Heart left ventricle (tissue), 16 donors: ENCODE results near the gene NFS1. TPM values are rescaled to one million over a fixed set of nuclear protein-coding genes. Genes with fewer than 3 reads are reported as not detected.
"Not testable (repeated sequence)": the region's sequence is repeated elsewhere in the genome, so short reads cannot be mapped to it uniquely, and the experiment has no call there.

Experiments
- ATAC-seq, 4 donors: fragments of 200-7000 bp; cut with Tn5 transposase; one replicate each; pipeline ENCODE4 v1.9.1; 2020 to 2022; ENCODE audit warnings: moderate library complexity in 4 of 4, mild to moderate bottlenecking in 3 of 4, moderate number of reproducible peaks in 1 of 4
- DNase-seq, 5 donors: peaks; one replicate each; pipeline ENCODE4 v3.0.0-alpha.2; 2020
- H3K27ac ChIP-seq, 12 donors: fragments of 200-600 bp; sonication (generic) in 4 of 12; one replicate each; pipeline versions ENCODE4 v1.5.0 to v1.8.0; 2016 to 2022; ENCODE audit warnings: mild to moderate bottlenecking in 2 of 12
- H3K27me3 ChIP-seq, 9 donors: fragments of 200-600 bp; sonication (generic) in 2 of 9; one replicate each; pipeline versions ENCODE4 v1.5.1 to v1.8.0; 2016 to 2022; ENCODE audit warnings: mild to moderate bottlenecking in 3 of 9
- H3K36me3 ChIP-seq, 9 donors: fragments of 200-600 bp; sonication (generic) in 2 of 9; one replicate each; pipeline versions ENCODE4 v1.5.0 to v1.8.0; 2018 to 2022; ENCODE audit warnings: mild to moderate bottlenecking in 2 of 9
- H3K4me1 ChIP-seq, 12 donors: fragments of 200-600 bp; sonication (generic) in 4 of 12; one replicate each; pipeline versions ENCODE4 v1.5.0 to v1.8.0; 2016 to 2022; ENCODE audit warnings: mild to moderate bottlenecking in 3 of 12
- H3K4me3 ChIP-seq, 12 donors: fragments of 200-600 bp; sonication (generic) in 4 of 12; one replicate each; pipeline versions ENCODE4 v1.5.0 to v1.8.0; 2017 to 2022; ENCODE audit warnings: mild to moderate bottlenecking in 9 of 12, moderate library complexity in 4 of 12
- H3K9me3 ChIP-seq, 12 donors: fragments of 200-600 bp; sonication (generic) in 4 of 12; one replicate each; pipeline versions ENCODE4 v1.5.0 to v1.8.0; 2016 to 2022; ENCODE audit warnings: mild to moderate bottlenecking in 1 of 12
- CTCF ChIP-seq, 12 donors: fragments of 200-600 bp; sonication (generic) in 4 of 12; IDR thresholded peaks; one replicate each; pipeline versions ENCODE4 v1.5.0 to v1.8.0; 2018 to 2022; ENCODE audit warnings: antibody characterized with exemption in 12 of 12, mild to moderate bottlenecking in 5 of 12
- POLR2A ChIP-seq, 2 donors: fragments of 450-650 bp; IDR thresholded peaks; one replicate each; pipeline ENCODE4 v1.6.1; 2017; ENCODE audit warnings: antibody characterized with exemption in 2 of 2, mild to moderate bottlenecking in 2 of 2, moderate library complexity in 2 of 2
- WGBS, 4 donors: extraction: QIAGEN DNeasy Blood & Tissue Kit in 2 of 4; methylation state at CpG; one replicate each; pipeline versions ENCODE4 v1.1.5 to v1.1.7; 2013 to 2018; 5-methylcytosine and 5-hydroxymethylcytosine counted together
- intact Hi-C, 10 donors: fragments of 100-400 bp; cut with DNase I; formaldehyde crosslinking; loops; one replicate each; pipeline versions ENCODE4 v1.11.1 to v1.14.2; 2022
- long read RNA-seq, 3 donors: library from polyadenylated mRNA; unstranded; transcript quantifications; one replicate each; pipeline ENCODE4 v2.0.0, GENCODE V29; 2020 to 2021
- polyA plus RNA-seq, 2 donors: library from polyadenylated mRNA; stranded (reverse); fragments of 200-250 nt; gene quantifications; one replicate each; pipeline ENCODE4 v1.2.3, GENCODE V29; 2013
- total RNA-seq, 9 donors: library from RNA; depleted of rRNA in 2 of 9; stranded (reverse); fragments of >200 nt in 2 of 9; fragmentation: NEBNext Ultra II Directional in 3 of 9; extraction: Animal tissue kit (Norgen Biotek cat#: 25700) in 3 of 9; gene quantifications; one replicate each; pipeline versions ENCODE4 v1.1.0 to v1.2.4, GENCODE V29; 2016 to 2023
- donor health status: ischemic (EF 13 %, LVEDD 7.1; RV severe dilation, severe dysfunction).
- donor health status: healthy with polysubstance abuse.
- donor health status: DM: no; HTN: yes; CAD: no.
- donor health status: DM: no; HTN: no; CAD: no.
- donor health status: ischemic (EF 25% LVEDD 6.9; RV normal size, moderate dysfunction).
- donor health status: ischemic (EF 25% LVEDD 5.7; RV mildly dilated, moderate dysfunction).
- donor health status: healthy.
- donor health status: DM: yes; HTN: yes; CAD: no.
- donor health status: ischemic (EF 35%, LVEDD 5.7; RV mildly dilated, moderate dysfunction).
- donor health status: nonischemic (EF 11% LVEDD 7.7; RV severe dilation, severe dysfunction).
- donor health status: DM: yes; HTN: yes; CAD: no.
- donor health status: PGD.
- donor health status: ischemic (EF 29% LVEDD 5.4; RV normal size, mild dysfunction).
- donor health status: nonischemic (EF 23%, LVEDD 6.1; RV moderate dilation, normal function).

The NFS1 gene
- total RNA-seq (10 to 100 TPM; 38.1 to 67.5 (median 58.3) TPM), polyA plus RNA-seq (10 to 100 TPM; 27.4 to 59.9 TPM)
- long read RNA-seq, donor 1, transcript NFS1-203 (13 exons, 3,012 nt), result major isoform, 56 of 104 reads
- long read RNA-seq, donor 1, partial matches to known transcripts, result 38 of 104 reads
- long read RNA-seq, donor 1, other reads (novel, unspliced or antisense), result 5 of 104 reads
- long read RNA-seq, donor 2, transcript NFS1-203 (13 exons, 3,012 nt), result major isoform, 153 of 208 reads
- long read RNA-seq, donor 2, transcript NFS1-204 (13 exons, 1,956 nt), result minor isoform, 7 of 208 reads
- long read RNA-seq, donor 2, partial matches to known transcripts, result 40 of 208 reads
- long read RNA-seq, donor 2, other reads (novel, unspliced or antisense), result 3 of 208 reads
- long read RNA-seq, donor 3, transcript NFS1-203 (13 exons, 3,012 nt), result major isoform, 38 of 76 reads
- long read RNA-seq, donor 3, partial matches to known transcripts, result 34 of 76 reads
- long read RNA-seq, donor 3, other reads (novel, unspliced or antisense), result 2 of 76 reads

DNA sequence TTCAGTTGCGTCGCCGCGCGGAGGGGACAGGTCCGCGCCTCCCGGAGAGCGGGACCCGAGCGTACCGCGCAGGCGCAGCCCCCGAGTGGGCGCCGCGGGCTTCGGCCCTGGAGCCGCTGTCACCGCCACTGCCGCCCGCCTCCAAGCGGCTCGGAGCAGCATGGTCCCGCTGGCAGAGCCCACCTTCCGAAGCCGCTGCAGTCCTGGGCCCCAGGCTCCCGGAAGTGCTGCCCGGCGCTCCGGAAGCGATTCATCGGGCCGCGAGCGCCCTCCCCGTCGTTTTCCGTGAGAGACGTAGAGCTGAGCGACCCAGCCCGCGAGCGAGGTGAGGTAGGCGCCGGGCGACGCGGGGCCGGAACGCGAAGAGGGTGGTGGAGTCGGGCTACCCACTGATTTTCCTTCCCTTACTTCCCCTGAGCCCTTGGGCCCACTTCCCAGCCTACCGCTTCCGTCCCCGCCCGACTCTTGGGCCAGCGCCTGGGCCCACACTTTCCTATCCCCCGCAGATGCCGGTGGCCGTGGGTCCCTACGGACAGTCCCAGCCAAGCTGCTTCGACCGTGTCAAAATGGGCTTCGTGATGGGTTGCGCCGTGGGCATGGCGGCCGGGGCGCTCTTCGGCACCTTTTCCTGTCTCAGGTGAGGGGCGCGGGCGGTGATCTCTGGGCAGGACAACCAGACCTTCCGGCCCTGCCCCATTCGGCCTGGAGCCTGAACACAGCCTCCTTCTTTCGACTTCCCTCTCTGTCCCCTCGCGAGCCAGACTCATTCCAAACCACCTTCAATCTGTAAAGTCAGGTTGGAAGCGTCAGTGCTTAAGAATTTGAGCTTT is at the start of gene NFS1, which contains the start of gene ROMO1:
TSS of gene NFS1 (minus strand) at position 226 of the 830 bp plus-strand sequence. CDS start at position 162, 64 bp downstream.
TSS of gene ROMO1 (plus strand) at position 279 of the 830 bp plus-strand sequence. CDS start at position 507, 228 bp downstream.
- Histone ChIP-seq H3K4me3 (peak within 1 kb of the TSS; percentile 68 to 99 (median 88)), H3K36me3 (peaks cover 0 to 65% (median 60%) of the 10 kb centered on the region in 9 donors), H3K4me1 (peaks cover 4 to 29% (median 17%) of the 10 kb centered on the region in 12 donors), H3K27ac (peak within 1 kb of the TSS; percentile 76 to 94 (median 91)), H3K27me3 (no peaks in the 10 kb centered on the region), H3K9me3 (no peaks in the 10 kb centered on the region)
- ATAC-seq, result peak; percentile 86 to 95 (median 94)
- WGBS, 4 donors, result 0% methylated on average over 40 to 81 of the region's 81 CpGs
- TF ChIP-seq POLR2A (IDR thresholded peaks at IDR 0.05), result peak; percentile 6 to 71
- TF ChIP-seq CTCF (IDR thresholded peaks at IDR 0.05), result peak in 9 of 12 donors; percentile 14 to 51 (median 24)
- intact Hi-C loops, result loop anchor here in 3 of 10 donors (1.0 to 10.0 kb wide), 6 partner anchors 43 to 237 kb away; partner anchors contain the start of gene RBM39 (in 1 of the 3)
- peak; percentile 85 to 93 (median 89) for DNase-seq

- intact Hi-C loops, result loop anchor here in 4 of 10 donors (5.0 to 10.0 kb wide), 4 partner anchors 47 to 143 kb away; partner anchors contain the start of genes NFS1 (in 1 of the 4), ROMO1 (in 1 of the 4) and SPAG4 (in 1 of the 4)
These were observed 45.3 kb upstream of the NFS1 start for GRCh38 chr20:35744492-35744841.

GRCh38 chr20:35743693-35744491 is 44.7 kb upstream of the NFS1 start:
- Histone ChIP-seq H3K4me1 (peaks cover 3 to 40% (median 24%) of the 10 kb centered on the region in 12 donors), H3K36me3 (peaks cover 0 to 20% (median 18%) of the 10 kb centered on the region in 9 donors), H3K4me3 (peak overlapping the region in 5 of 12 donors; percentile 4 to 86 (median 75)), H3K27me3 (no peaks in the 10 kb centered on the region), H3K27ac (peak overlapping the region; percentile 85 to 100 (median 98)), H3K9me3 (no peaks in the 10 kb centered on the region)
- intact Hi-C loops, result loop anchor here in 5 of 10 donors (2.0 to 10.0 kb wide), 5 partner anchors 27 to 143 kb away; partner anchors contain the start of genes NFS1 (in 1 of the 5), ROMO1 (in 1 of the 5) and SPAG4 (in 1 of the 5)
- DNase-seq, result no peak
- no peak for ATAC-seq
- WGBS, 4 donors, result 77 to 79% (median 78%) methylated on average over 15 of the region's 15 CpGs
- TF ChIP-seq CTCF (IDR thresholded peaks at IDR 0.05) (no peak), POLR2A (IDR thresholded peaks at IDR 0.05) (no peak)

More at GRCh38 chr20:35744492-35744841, 45.3 kb upstream of the NFS1 start:
- Histone ChIP-seq H3K4me3 (peak overlapping the region in 1 of 12 donors; percentile 75), H3K4me1 (peaks cover 0 to 34% (median 18%) of the 10 kb centered on the region in 12 donors), H3K36me3 (peaks cover 0 to 14% (median 12%) of the 10 kb centered on the region in 9 donors), H3K27ac (peak overlapping the region in 11 of 12 donors; percentile 57 to 100 (median 98))
- 93 to 98% (median 96%) methylated on average over 3 of the region's 3 CpGs for WGBS, 4 donors
- not testable (repeated sequence) for DNase-seq, H3K9me3 ChIP-seq, ATAC-seq, H3K27me3 ChIP-seq
